Astrocyte of the cerebellum (primary cell): Measurements from ENCODE around the gene MTREX.
A peak's percentile ranks its signal among the peaks of the same experiment; 100 is the strongest.
"Not testable (repeated sequence)": the region's sequence is repeated elsewhere in the genome, so short reads cannot be mapped to it uniquely, and the experiment has no call there.

Experiments
- DNase-seq: peaks from one replicate; pipeline ENCODE4 v3.0.0-alpha.2; 2011; ENCODE audit warnings: low read depth
- H3K4me3 ChIP-seq: 2 replicates; pipeline ENCODE4 v1.5.1; 2011; ENCODE audit warnings: mild to moderate bottlenecking, low read depth, low read length, moderate library complexity
- in situ Hi-C: cut with HindIII; loops from 2 replicates; pipeline ENCODE4 v1.10.0; 2017; ENCODE audit warnings: low sequenced_read_pairs
- TF ChIP-seq, protein P1 (sequence below): IDR thresholded peaks from 2 replicates; pipeline ENCODE4 v1.5.1; 2012; ENCODE audit warnings: low read length, low read depth, moderate library complexity, mild to moderate bottlenecking; ENCODE audit errors: missing control alignments

The MTREX gene

DNA sequence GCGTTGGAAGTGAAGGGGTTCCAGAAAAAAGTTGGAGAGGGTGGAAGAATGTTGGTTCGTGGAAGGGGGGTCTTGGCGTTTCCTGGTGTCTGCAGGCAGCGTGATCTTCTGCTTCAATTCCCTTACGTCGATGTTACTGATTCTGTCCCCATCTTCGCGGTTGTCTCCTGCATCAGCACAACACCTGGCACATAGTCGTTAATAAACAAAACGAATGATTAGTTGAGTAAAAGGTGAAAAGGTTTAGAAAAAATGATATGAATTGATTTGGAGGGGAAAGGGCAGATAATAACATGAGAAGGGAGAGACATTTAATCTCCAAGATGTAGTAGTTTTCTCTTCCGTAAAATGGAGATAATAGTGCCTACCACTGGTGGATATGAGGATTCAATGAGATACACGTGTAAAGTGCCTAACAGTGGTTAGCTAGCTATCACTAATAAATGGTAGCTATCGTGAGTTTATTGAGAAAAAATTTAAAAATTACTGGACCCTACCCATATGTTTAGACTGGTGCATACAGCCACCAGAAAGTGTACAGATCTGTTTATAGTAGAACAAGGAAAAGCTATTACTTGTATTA lies 556 bp downstream of the MTREX start:
- in situ Hi-C loops: no loop called here
- TF ChIP-seq, protein P1, sequence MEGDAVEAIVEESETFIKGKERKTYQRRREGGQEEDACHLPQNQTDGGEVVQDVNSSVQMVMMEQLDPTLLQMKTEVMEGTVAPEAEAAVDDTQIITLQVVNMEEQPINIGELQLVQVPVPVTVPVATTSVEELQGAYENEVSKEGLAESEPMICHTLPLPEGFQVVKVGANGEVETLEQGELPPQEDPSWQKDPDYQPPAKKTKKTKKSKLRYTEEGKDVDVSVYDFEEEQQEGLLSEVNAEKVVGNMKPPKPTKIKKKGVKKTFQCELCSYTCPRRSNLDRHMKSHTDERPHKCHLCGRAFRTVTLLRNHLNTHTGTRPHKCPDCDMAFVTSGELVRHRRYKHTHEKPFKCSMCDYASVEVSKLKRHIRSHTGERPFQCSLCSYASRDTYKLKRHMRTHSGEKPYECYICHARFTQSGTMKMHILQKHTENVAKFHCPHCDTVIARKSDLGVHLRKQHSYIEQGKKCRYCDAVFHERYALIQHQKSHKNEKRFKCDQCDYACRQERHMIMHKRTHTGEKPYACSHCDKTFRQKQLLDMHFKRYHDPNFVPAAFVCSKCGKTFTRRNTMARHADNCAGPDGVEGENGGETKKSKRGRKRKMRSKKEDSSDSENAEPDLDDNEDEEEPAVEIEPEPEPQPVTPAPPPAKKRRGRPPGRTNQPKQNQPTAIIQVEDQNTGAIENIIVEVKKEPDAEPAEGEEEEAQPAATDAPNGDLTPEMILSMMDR: peak; percentile 3
- H3K4me3 ChIP-seq: peak overlapping the region; percentile 74
- peak; percentile 4 for DNase-seq

- TF ChIP-seq, protein P1: no peak
- DNase-seq: no peak
- no peak overlapping the region for H3K4me3 ChIP-seq
- in situ Hi-C loops: no loop called here
Measured at GRCh38 chr5:55313870-55314617, 6.3 kb downstream of the MTREX start.

GRCh38 chr5:55316289-55316688 lies 8.5 kb downstream of the MTREX start:
- no peak overlapping the region for H3K4me3 ChIP-seq
- TF ChIP-seq, protein P1: no peak
- in situ Hi-C loops: no loop called here
- DNase-seq: no peak

DNA sequence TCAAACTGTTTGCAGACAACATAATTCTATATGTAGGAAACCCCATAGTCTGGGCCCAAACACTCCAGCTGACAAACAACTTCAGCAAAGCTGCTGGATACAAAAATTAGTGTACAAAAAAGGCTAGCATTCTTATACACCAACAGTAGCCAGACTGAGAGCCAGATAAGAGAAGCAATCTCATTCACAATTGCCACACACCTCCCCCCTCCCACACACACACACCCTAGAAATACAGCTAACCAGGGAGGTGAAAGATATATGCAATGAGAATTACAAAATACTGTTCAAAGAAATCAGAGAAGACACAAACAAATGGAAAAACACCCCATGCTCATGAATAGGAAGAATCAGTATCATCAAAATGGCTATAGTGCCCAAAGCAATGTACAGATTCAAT lies 9.0 kb downstream of the MTREX start:
- no peak overlapping the region for H3K4me3 ChIP-seq
- in situ Hi-C loops: no loop called here
- DNase-seq: no peak
- TF ChIP-seq, protein P1: no peak

- H3K4me3 ChIP-seq, in situ Hi-C loops, DNase-seq: not testable (repeated sequence)
Measured at GRCh38 chr5:55318237-55318636, 10.4 kb downstream of the MTREX start.

DNA sequence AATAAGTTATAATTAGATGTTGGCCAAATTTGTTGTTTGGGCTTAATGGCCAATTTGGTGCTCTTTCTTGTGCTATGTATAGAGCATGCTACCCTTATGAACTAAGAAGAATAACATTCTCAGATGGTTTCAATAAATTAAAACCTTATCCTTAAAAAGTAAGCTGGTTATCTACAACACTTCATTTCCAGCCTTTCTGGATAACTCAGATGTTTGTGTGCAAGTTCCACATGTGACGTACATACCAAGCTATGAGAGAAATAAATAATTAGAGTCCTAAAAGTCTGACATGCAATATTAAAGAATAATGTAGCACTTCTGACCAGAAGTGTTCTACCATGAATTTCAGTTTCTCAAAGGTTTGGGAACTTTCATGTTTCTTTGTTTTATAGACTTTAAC lies 11.7 kb downstream of the MTREX start:
- DNase-seq: no peak
- in situ Hi-C loops: no loop called here
- H3K4me3 ChIP-seq: no peak overlapping the region
- TF ChIP-seq, protein P1: no peak

DNA sequence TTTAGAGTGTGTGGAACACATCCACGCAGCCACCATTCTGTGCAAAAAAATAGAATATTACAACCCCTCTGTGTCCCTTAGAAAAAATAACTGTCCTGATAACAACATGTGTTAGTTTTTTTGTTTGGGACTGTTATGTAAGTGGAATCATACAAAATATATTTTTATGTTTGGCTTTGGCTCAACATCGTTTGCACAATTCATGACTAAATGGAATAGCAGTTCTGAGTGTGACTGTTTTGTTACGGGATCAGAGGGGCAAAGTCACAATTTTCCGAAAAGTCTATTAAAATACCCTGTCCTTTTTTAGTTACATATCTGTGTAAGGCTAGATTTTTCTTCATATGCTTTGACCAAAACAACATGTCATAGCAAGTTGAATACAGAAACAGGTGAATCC lies 12.8 kb downstream of the MTREX start:
- H3K4me3 ChIP-seq: no peak overlapping the region
- in situ Hi-C loops: no loop called here
- no peak for DNase-seq
- TF ChIP-seq, protein P1: no peak
